ENCODE results near the gene ZFPM1. TPM values are rescaled to one million over a fixed set of nuclear protein-coding genes. Genes with fewer than 3 reads are reported as not detected.

Gene ZFPM1
- total RNA-seq, 4 donors from 2014 or later = 4.2 to 9.3 (median 5.1) TPM

GRCh38 chr16:88448461-88449266 lies 4.4 kb upstream of the ZFPM1 start:
- peaks cover 6% of the 10 kb centered on the region for H3K4me1 ChIP-seq
- H3K36me3 ChIP-seq = no peaks in the 10 kb centered on the region
- no peak overlapping the region for H3K27ac ChIP-seq
- no peak overlapping the region for H3K4me3 ChIP-seq
- 86% methylated on average over 3 of the region's 26 CpGs for WGBS
- no peak for TF ChIP-seq CTCF (IDR thresholded peaks at IDR 0.05)
- TF ChIP-seq POLR2AphosphoS5 (IDR thresholded peaks at IDR 0.05) = no peak
- TF ChIP-seq POLR2A (IDR thresholded peaks at IDR 0.05) = no peak
- TF ChIP-seq EP300 (IDR thresholded peaks at IDR 0.05) = no peak
- no peak for DNase-seq (ENCODE audit: low spot score in 2 of 2)
- no peaks in the 10 kb centered on the region for H3K9me3 ChIP-seq
- peaks cover 3% of the 10 kb centered on the region for H3K27me3 ChIP-seq

- Histone ChIP-seq H3K9me3 (no peaks in the 10 kb centered on the region), H3K27ac (no peak overlapping the region), H3K36me3 (no peaks in the 10 kb centered on the region), H3K4me1 (peaks cover 12% of the 10 kb centered on the region), H3K4me3 (no peak overlapping the region), H3K27me3 (peaks cover 3% of the 10 kb centered on the region)
- DNase-seq (ENCODE audit: low spot score in 2 of 2) = no peak
- TF ChIP-seq EP300 (IDR thresholded peaks at IDR 0.05) (no peak), CTCF (IDR thresholded peaks at IDR 0.05) (no peak), POLR2AphosphoS5 (IDR thresholded peaks at IDR 0.05) (no peak), POLR2A (IDR thresholded peaks at IDR 0.05) (no peak)
- WGBS = 68% methylated on average over 5 of the region's 5 CpGs
Measured at GRCh38 chr16:88449267-88449561, 3.9 kb upstream of the ZFPM1 start.

- H3K27me3 ChIP-seq = peaks cover 3% of the 10 kb centered on the region
- no peaks in the 10 kb centered on the region for H3K9me3 ChIP-seq
- H3K36me3 ChIP-seq = no peaks in the 10 kb centered on the region
- H3K4me1 ChIP-seq = peaks cover 38% of the 10 kb centered on the region
- peak overlapping the region; percentile 65 for H3K4me3 ChIP-seq
- no peak overlapping the region for H3K27ac ChIP-seq
- TF ChIP-seq EP300 (IDR thresholded peaks at IDR 0.05) = no peak
- no peak for TF ChIP-seq CTCF (IDR thresholded peaks at IDR 0.05)
- no peak for TF ChIP-seq POLR2AphosphoS5 (IDR thresholded peaks at IDR 0.05)
- TF ChIP-seq POLR2A (IDR thresholded peaks at IDR 0.05) = no peak
- 51% methylated on average over 12 of the region's 30 CpGs for WGBS
- DNase-seq (ENCODE audit: low spot score in 2 of 2) = no peak
Measured at GRCh38 chr16:88451586-88452481, 1.2 kb upstream of the ZFPM1 start.

- no peaks in the 10 kb centered on the region for H3K36me3 ChIP-seq
- no peaks in the 10 kb centered on the region for H3K27me3 ChIP-seq
- H3K4me3 ChIP-seq = peak overlapping the region; percentile 65
- DNase-seq (ENCODE audit: low spot score in 2 of 2) = peak; percentile 97
- no peak for TF ChIP-seq POLR2A (IDR thresholded peaks at IDR 0.05)
- TF ChIP-seq POLR2AphosphoS5 (IDR thresholded peaks at IDR 0.05) = no peak
- TF ChIP-seq EP300 (IDR thresholded peaks at IDR 0.05) = no peak
- TF ChIP-seq CTCF (IDR thresholded peaks at IDR 0.05) = no peak
- H3K27ac ChIP-seq = no peak overlapping the region
- peaks cover 38% of the 10 kb centered on the region for H3K4me1 ChIP-seq
- WGBS = no CpG with 5 or more reads among the region's 72 CpGs
- H3K9me3 ChIP-seq = no peaks in the 10 kb centered on the region
Measured at GRCh38 chr16:88452482-88453216, 431 bp upstream of the ZFPM1 start.

Data from suprapubic skin (tissue), 4 donors.